ENCODE measurements around the gene MOCOS.

- no peak for TF ChIP-seq CTCF (IDR thresholded peaks at IDR 0.05)
- no peak for TF ChIP-seq ZFX (IDR thresholded peaks at IDR 0.05; ENCODE audit: borderline replicate concordance)
These were observed 63.5 kb downstream of the MOCOS start for GRCh38 chr18:36250827-36251226.
